Esophagus muscularis mucosa (tissue), 3 donors: ENCODE measurements around the gene SHE.

Source experiments
- EP300 ChIP-seq: sonication (generic); formaldehyde crosslinking; IDR thresholded peaks from one replicate; pipeline ENCODE4 v1.6.1; 2017; ENCODE audit warnings: antibody characterized with exemption
- POLR2A ChIP-seq: fragments of 450-650 bp; IDR thresholded peaks from one replicate; pipeline ENCODE4 v1.6.1; 2017; ENCODE audit warnings: antibody characterized with exemption, moderate library complexity, mild to moderate bottlenecking, low read depth
- POLR2AphosphoS5 ChIP-seq, 2 donors: sonication (generic); formaldehyde crosslinking; IDR thresholded peaks; one replicate each; pipeline ENCODE4 v1.6.1; 2017; ENCODE audit warnings: antibody characterized with exemption in 2 of 2

DNA sequence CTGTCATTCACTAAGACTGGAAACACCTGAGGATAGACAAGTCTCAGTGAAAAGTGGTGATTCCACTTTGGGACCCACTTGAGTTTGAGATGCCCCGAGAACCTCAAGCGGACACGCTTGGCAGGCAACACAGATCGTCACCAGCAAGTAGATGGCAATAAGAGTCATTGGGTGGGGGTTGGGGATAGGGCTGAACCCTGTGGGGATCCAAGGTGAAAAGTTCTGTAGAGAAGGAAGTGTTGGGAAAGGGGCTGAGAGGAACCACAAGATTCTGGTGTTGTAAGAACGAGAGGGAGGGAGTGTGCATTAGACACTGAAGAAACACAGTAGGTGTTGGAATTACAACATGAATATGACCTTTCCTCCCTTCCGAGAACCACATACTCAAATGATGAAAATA is 45.6 kb downstream of the SHE start:
- no peak for TF ChIP-seq POLR2AphosphoS5 (IDR thresholded peaks at IDR 0.05)
- no peak for TF ChIP-seq EP300
- TF ChIP-seq POLR2A = no peak
